Bronchial epithelial cell (primary cell): ENCODE results near the gene GBX1. TPM values are rescaled to one million over a fixed set of nuclear protein-coding genes. Genes with fewer than 3 reads are reported as not detected.

Source experiments
- DNase-seq: peaks from one replicate; pipeline ENCODE4 v3.0.0-alpha.2; 2010; ENCODE audit warnings: low read depth
- FAIRE-seq: peaks from 2 replicates; lab custom pipeline; 2011; peaks lifted over from hg19 to GRCh38; lab: Jason Lieb, UNC
- H3K27me3 ChIP-seq: 2 replicates; pipeline ENCODE4 v1.5.1; 2011; ENCODE audit warnings: low read length; ENCODE audit not compliant: control insufficient read depth, insufficient read depth
- H3K36me3 ChIP-seq: 2 replicates; pipeline ENCODE4 v1.5.1; 2011; ENCODE audit warnings: low read length; ENCODE audit not compliant: control insufficient read depth, insufficient read depth
- H3K4me3 ChIP-seq: 2 replicates; pipeline ENCODE4 v1.5.1; 2011; ENCODE audit warnings: mild to moderate bottlenecking, low read depth, low read length, control low read depth
- CTCF ChIP-seq: IDR thresholded peaks from 2 replicates; pipeline ENCODE4 v1.5.1; 2011; ENCODE audit warnings: mild to moderate bottlenecking, moderate library complexity, low read length, control low read depth, inconsistent platforms; ENCODE audit not compliant: insufficient read depth, severe bottlenecking
- total RNA-seq: library from RNA; depleted of rRNA; stranded (reverse); fragments of >200 nt; gene quantifications from 2 replicates; pipeline ENCODE4 v1.2.1, GENCODE V29; 2014

Gene GBX1
- total RNA-seq, 1 donor from 2014 or later, result not detected

DNA sequence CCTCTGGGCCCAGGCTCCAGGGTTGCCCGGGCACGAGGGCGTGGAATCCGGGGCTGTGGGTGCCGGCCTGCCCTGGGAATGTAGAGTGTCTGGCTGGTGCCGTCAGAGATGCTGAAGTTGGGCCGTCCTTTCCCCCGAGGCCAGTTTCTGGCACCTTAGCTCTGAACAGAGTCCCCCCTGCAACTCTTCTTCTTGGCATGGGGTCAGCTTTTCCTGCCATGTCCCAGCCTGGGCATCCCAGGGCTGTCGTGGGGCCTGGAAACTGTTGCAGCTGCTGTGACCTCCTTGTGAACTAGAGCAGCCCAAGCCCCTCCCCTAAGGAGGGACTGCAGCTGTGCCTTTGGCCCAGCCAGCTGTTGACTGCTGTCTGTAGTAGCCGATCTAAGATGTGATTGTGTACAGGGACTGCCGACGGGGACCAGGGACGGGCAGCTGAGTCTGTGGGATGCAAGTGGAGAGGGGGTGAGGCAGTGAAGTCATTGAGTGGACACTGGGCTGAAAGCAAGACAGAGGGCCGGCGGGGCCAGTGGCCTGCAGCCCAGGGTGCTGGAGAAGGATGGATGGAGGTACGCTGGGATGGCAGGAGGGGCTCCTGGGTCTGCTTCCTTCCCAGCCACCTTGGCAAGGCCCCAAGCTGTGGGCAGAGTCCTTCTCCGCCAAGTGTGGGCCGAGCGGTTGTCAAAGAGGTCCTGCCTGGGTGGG is 35.8 kb downstream of the GBX1 start:
- DNase-seq, result no peak
- Histone ChIP-seq H3K4me3 (no peak overlapping the region), H3K36me3 (peaks cover 71% of the 10 kb centered on the region), H3K27me3 (no peaks in the 10 kb centered on the region)
- TF ChIP-seq CTCF, result no peak
- FAIRE-seq, result no peak

DNA sequence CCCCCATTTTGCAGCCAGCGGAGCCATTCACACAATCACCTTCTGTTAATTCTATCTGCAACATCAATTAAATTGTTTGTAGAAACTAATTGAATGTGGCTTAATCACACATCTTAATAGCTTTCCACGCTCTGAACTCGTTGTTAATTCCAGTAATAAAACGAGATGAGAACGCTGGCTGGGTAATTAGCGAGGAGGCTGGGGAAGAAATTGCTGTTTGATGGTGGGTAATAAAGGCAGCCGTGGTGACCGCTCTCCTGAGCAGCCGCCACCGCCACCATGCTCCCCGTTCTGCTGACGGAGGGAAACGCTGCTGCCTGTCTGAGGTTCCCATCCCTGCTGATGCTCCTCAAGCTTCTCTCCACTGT is 36.3 kb downstream of the GBX1 start:
- TF ChIP-seq CTCF, result no peak
- DNase-seq (no peak), FAIRE-seq (no peak)
- H3K36me3 ChIP-seq, result peaks cover 72% of the 10 kb centered on the region
- no peaks in the 10 kb centered on the region for H3K27me3 ChIP-seq
- no peak overlapping the region for H3K4me3 ChIP-seq

DNA sequence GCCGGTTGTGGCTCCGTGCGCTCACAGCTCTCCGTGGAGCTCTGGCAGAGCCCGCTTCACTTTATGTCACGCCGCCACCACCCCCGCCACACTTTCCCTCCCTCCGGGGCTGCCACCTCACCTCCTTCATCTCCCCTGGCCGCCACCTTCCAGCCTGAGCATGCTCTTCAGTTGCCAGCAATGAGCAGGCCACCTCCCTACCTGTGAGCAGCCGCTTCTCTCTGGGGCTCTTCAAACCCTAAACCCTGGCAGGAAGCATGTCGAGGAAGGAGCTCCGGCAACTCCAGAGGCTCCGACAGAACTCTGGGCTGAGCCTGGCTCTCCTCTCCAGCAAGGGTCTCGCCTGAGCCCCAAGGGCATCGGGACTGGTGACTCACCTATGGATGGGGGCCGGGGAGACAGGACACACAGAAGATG is 36.7 kb downstream of the GBX1 start:
- DNase-seq (no peak), FAIRE-seq (no peak)
- no peak for TF ChIP-seq CTCF
- Histone ChIP-seq H3K4me3 (no peak overlapping the region), H3K27me3 (no peaks in the 10 kb centered on the region), H3K36me3 (peaks cover 68% of the 10 kb centered on the region)

GRCh38 chr7:151129960-151130591 is 37.4 kb downstream of the GBX1 start:
- DNase-seq (no peak), FAIRE-seq (no peak)
- no peak for TF ChIP-seq CTCF
- no peaks in the 10 kb centered on the region for H3K27me3 ChIP-seq
- H3K4me3 ChIP-seq, result no peak overlapping the region
- peaks cover 67% of the 10 kb centered on the region for H3K36me3 ChIP-seq

DNA sequence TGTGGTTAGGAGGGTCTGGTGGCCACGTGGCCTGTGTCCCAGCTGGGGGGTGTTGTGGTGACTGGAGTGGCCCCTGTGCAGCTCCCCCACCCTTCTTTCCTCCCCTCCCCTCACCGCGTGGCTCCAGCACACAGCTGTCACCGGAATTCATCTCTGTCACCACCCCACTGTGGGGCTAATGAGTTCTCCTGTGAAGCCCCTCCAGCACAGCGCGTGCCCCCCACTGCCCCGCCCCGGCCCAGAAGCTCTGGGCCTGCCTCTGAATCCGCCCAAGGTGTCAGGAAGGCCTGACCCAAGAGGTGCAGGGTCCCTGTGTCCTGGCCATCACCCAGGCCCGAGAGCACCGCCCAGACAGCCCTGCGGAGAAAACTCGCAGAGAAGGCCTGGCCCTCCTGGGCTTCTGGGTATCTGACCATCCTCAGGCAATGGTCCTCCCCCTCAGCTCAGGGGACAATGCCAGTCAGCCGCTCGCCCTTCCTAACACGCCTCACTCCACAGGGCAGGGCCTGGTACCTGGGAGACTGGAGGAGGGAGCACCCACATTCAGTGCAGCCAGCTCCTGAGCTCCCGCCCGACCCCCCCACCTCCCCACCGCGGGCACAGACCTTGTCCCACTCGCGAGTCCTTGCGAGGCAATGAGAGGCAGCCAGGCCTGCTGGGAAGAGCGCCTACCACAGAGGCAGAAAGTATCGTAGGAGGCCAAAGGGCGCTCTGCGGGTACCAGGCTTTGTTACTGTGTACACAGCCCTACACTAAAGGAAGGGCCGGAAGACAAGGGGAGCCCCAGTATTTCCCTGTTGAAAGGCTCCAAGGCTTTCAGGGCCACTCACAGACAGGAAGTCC is 38.2 kb downstream of the GBX1 start:
- peaks cover 69% of the 10 kb centered on the region for H3K36me3 ChIP-seq
- DNase-seq (no peak), FAIRE-seq (no peak)
- H3K4me3 ChIP-seq, result no peak overlapping the region
- H3K27me3 ChIP-seq, result no peaks in the 10 kb centered on the region
- no peak for TF ChIP-seq CTCF
